Measurements from ENCODE around the gene TSPAN9. TPM values are rescaled to one million over a fixed set of nuclear protein-coding genes. Genes with fewer than 3 reads are reported as not detected.

Gene TSPAN9
- total and polyA plus RNA-seq, 9 of the 15 experiments (the other 6 are each of a cell fraction or from before 2014, with no cell fraction given), result 0.23 to 2.1 (median 0.60) TPM; not detected in 2

DNA sequence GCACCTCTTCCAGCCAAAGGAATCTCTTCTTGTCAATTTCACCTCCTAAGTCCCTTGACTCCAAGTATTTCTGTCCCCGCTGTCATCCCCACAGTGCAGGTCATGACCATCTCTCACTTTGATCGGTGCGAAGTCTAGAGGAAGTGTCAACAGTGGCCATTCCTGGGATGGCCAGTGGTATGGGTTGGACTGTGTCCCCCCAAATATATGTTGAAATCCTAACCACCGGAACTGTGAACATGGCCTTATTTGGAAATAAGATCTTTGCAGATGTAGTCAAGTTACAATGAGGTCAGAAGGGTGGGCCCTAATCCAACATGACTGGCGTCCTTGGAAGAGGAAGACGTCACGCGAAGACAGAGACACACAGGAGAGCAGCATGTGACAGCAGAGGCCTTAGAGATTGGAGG, 257.9 kb downstream of the TSPAN9 start:
- TF ChIP-seq, protein P1, sequence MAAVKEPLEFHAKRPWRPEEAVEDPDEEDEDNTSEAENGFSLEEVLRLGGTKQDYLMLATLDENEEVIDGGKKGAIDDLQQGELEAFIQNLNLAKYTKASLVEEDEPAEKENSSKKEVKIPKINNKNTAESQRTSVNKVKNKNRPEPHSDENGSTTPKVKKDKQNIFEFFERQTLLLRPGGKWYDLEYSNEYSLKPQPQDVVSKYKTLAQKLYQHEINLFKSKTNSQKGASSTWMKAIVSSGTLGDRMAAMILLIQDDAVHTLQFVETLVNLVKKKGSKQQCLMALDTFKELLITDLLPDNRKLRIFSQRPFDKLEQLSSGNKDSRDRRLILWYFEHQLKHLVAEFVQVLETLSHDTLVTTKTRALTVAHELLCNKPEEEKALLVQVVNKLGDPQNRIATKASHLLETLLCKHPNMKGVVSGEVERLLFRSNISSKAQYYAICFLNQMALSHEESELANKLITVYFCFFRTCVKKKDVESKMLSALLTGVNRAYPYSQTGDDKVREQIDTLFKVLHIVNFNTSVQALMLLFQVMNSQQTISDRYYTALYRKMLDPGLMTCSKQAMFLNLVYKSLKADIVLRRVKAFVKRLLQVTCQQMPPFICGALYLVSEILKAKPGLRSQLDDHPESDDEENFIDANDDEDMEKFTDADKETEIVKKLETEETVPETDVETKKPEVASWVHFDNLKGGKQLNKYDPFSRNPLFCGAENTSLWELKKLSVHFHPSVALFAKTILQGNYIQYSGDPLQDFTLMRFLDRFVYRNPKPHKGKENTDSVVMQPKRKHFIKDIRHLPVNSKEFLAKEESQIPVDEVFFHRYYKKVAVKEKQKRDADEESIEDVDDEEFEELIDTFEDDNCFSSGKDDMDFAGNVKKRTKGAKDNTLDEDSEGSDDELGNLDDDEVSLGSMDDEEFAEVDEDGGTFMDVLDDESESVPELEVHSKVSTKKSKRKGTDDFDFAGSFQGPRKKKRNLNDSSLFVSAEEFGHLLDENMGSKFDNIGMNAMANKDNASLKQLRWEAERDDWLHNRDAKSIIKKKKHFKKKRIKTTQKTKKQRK (IDR thresholded peaks at IDR 0.05; ENCODE audit: borderline replicate concordance, low read depth, low read length), result no peak
- TF ChIP-seq ZBTB1 (CRISPR knock-in tag; IDR thresholded peaks at IDR 0.05; ENCODE audit: borderline replicate concordance, low read depth) (no peak), DNMT1 (IDR thresholded peaks at IDR 0.05) (no peak), SUPT5H (IDR thresholded peaks at IDR 0.05) (no peak), ELF1 (tag; IDR thresholded peaks at IDR 0.05) (no peak)
- TF ChIP-seq, protein P2, sequence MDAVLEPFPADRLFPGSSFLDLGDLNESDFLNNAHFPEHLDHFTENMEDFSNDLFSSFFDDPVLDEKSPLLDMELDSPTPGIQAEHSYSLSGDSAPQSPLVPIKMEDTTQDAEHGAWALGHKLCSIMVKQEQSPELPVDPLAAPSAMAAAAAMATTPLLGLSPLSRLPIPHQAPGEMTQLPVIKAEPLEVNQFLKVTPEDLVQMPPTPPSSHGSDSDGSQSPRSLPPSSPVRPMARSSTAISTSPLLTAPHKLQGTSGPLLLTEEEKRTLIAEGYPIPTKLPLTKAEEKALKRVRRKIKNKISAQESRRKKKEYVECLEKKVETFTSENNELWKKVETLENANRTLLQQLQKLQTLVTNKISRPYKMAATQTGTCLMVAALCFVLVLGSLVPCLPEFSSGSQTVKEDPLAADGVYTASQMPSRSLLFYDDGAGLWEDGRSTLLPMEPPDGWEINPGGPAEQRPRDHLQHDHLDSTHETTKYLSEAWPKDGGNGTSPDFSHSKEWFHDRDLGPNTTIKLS (IDR thresholded peaks at IDR 0.05; ENCODE audit: borderline replicate concordance, low read depth), result no peak
- in situ Hi-C loops (cut with MboI), result no loop called here
- ATAC-seq, result no peak

More for the DNA sequence above, 257.9 kb downstream of the TSPAN9 start:
- FAIRE-seq, result no peak
- Histone ChIP-seq H2AFZ (ENCODE audit: low read depth, low read length) (no peak overlapping the region), H3K4me1 (replicated peaks in 1 of 2; ENCODE audit: control insufficient read depth in 2 of 2, insufficient read depth in 2 of 2, low read length in 2 of 2) (no peaks in the 10 kb centered on the region), H3K79me2 (ENCODE audit: control insufficient read depth, insufficient read depth, low read length) (no peaks in the 10 kb centered on the region), H3K4me2 (ENCODE audit: insufficient read depth, low read length) (no peak overlapping the region), H3K27ac (ENCODE audit: extremely low read depth, low read depth, low read length) (no peak overlapping the region), H3K36me3 (ENCODE audit: control insufficient read depth, insufficient read depth, low read length) (no peaks in the 10 kb centered on the region), H3K27me3 (ENCODE audit: control insufficient read depth in 2 of 2, insufficient read depth in 2 of 2, low read length in 2 of 2) (no peaks in the 10 kb centered on the region), H3K9me3 (replicated peaks; ENCODE audit: control insufficient read depth, insufficient read depth, low read depth, low read length) (no peaks in the 10 kb centered on the region), H3K9ac (ENCODE audit: insufficient read depth in 1 of 2, low read depth in 2 of 2, low read length in 2 of 2) (no peak overlapping the region), H3K4me3 (no peak overlapping the region), H3K9me1 (ENCODE audit: control insufficient read depth, insufficient read depth, low read length) (no peaks in the 10 kb centered on the region), H4K20me1 (replicated peaks; ENCODE audit: control insufficient read depth, insufficient read depth, low read length) (no peaks in the 10 kb centered on the region)
- ChIA-PET CTCF (ENCODE audit: low intra/inter-chr PET ratio) (no interaction called here), POLR2A (no interaction called here)
- WGBS (ENCODE audit: insufficient coverage, low coverage, missing lambda C conversion rate), result 3% methylated on average over 6 of the region's 8 CpGs
- no TSS peak for BruUV-seq (replicated peaks)
- intact Hi-C loops (cut with micrococcal nuclease), result no loop called here
- DNase-seq (ENCODE audit: extremely low read depth in 1 of 4, low spot score in 3 of 4), result no peak

Small RNA genes within 50 kb of the gene (small RNA-seq; reads per million reads assigned to genes)
- gene AC005912.1, result 8.0 reads per million, percentile 95 among the genes with 10 or more reads in this experiment
- gene RF00017, result not detected

Other genes with a start within 250 kb of the TSPAN9 start
- not detected in 2 replicates for gene NRIP2, start 242.3 kb upstream of the TSPAN9 start, total RNA-seq (2014; rRNA removed)
- not detected in 2 replicates for gene NRIP2, start 242.3 kb upstream of the TSPAN9 start, total RNA-seq (2014; rRNA removed; fragmentation: Illumina TruSeq; extraction: Trizol)
- not detected in 2 replicates for gene NRIP2, start 242.3 kb upstream of the TSPAN9 start, total RNA-seq (2015; rRNA removed; fragmentation: Illumina TruSeq; extraction: Trizol)
- gene NRIP2, start 242.3 kb upstream of the TSPAN9 start, total RNA-seq (2021), result not detected in 2 replicates
- 0.03 TPM in 1 of 2 replicates, not detected in the other for gene NRIP2, start 242.3 kb upstream of the TSPAN9 start, polyA plus RNA-seq (2011; rRNA removed)
- not detected in 2 replicates for gene NRIP2, start 242.3 kb upstream of the TSPAN9 start, polyA plus RNA-seq (2014; fragmentation: Illumina TruSeq; extraction: Trizol)
- gene NRIP2, start 242.3 kb upstream of the TSPAN9 start, polyA plus RNA-seq (2014; fragmentation: Nextera tagmentation; extraction: Ambion mirVana), result under 1 TPM; 0.07 to 0.10 TPM
- not detected in 2 replicates for gene NRIP2, start 242.3 kb upstream of the TSPAN9 start, polyA plus RNA-seq (2014; rRNA removed)
- not detected in 2 replicates for gene TEX52, start 220.3 kb upstream of the TSPAN9 start, total RNA-seq (2014; rRNA removed)
- not detected in 2 replicates for gene TEX52, start 220.3 kb upstream of the TSPAN9 start, total RNA-seq (2014; rRNA removed; fragmentation: Illumina TruSeq; extraction: Trizol)
- gene TEX52, start 220.3 kb upstream of the TSPAN9 start, total RNA-seq (2015; rRNA removed; fragmentation: Illumina TruSeq; extraction: Trizol), result not detected in 2 replicates
- gene TEX52, start 220.3 kb upstream of the TSPAN9 start, total RNA-seq (2021), result not detected in 2 replicates
- not detected in 2 replicates for gene TEX52, start 220.3 kb upstream of the TSPAN9 start, polyA plus RNA-seq (2011; rRNA removed)
- gene TEX52, start 220.3 kb upstream of the TSPAN9 start, polyA plus RNA-seq (2014; fragmentation: Illumina TruSeq; extraction: Trizol), result not detected in 2 replicates
- not detected for gene TEX52, start 220.3 kb upstream of the TSPAN9 start, polyA plus RNA-seq (2014; fragmentation: Nextera tagmentation; extraction: Ambion mirVana)
- gene TEX52, start 220.3 kb upstream of the TSPAN9 start, polyA plus RNA-seq (2014; rRNA removed), result not detected in 2 replicates
- gene FOXM1, start 200.2 kb upstream of the TSPAN9 start, total RNA-seq (2014; rRNA removed), result 16.8 and 21.5 TPM in 2 replicates
- gene FOXM1, start 200.2 kb upstream of the TSPAN9 start, total RNA-seq (2014; rRNA removed; fragmentation: Illumina TruSeq; extraction: Trizol), result 15.7 and 17.2 TPM in 2 replicates
- 18.1 and 18.6 TPM in 2 replicates for gene FOXM1, start 200.2 kb upstream of the TSPAN9 start, total RNA-seq (2015; rRNA removed; fragmentation: Illumina TruSeq; extraction: Trizol)
- gene FOXM1, start 200.2 kb upstream of the TSPAN9 start, total RNA-seq (2021), result 34.2 and 42.8 TPM in 2 replicates
- 10.5 and 14.1 TPM in 2 replicates for gene FOXM1, start 200.2 kb upstream of the TSPAN9 start, polyA plus RNA-seq (2011; rRNA removed)
- gene FOXM1, start 200.2 kb upstream of the TSPAN9 start, polyA plus RNA-seq (2014; fragmentation: Illumina TruSeq; extraction: Trizol), result 41.7 and 46.9 TPM in 2 replicates
- gene FOXM1, start 200.2 kb upstream of the TSPAN9 start, polyA plus RNA-seq (2014; fragmentation: Nextera tagmentation; extraction: Ambion mirVana), result 1 to 10 TPM; 8.9 to 9.5 TPM
- gene FOXM1, start 200.2 kb upstream of the TSPAN9 start, polyA plus RNA-seq (2014; rRNA removed), result 18.5 and 18.7 TPM in 2 replicates
- 27.0 and 28.2 TPM in 2 replicates for gene RHNO1, start 200.2 kb upstream of the TSPAN9 start, total RNA-seq (2014; rRNA removed)
- gene RHNO1, start 200.2 kb upstream of the TSPAN9 start, total RNA-seq (2014; rRNA removed; fragmentation: Illumina TruSeq; extraction: Trizol), result 28.8 and 33.4 TPM in 2 replicates
- gene RHNO1, start 200.2 kb upstream of the TSPAN9 start, total RNA-seq (2015; rRNA removed; fragmentation: Illumina TruSeq; extraction: Trizol), result 29.1 and 29.6 TPM in 2 replicates
- gene RHNO1, start 200.2 kb upstream of the TSPAN9 start, total RNA-seq (2021), result 21.8 and 25.2 TPM in 2 replicates
- 53.9 and 62.7 TPM in 2 replicates for gene RHNO1, start 200.2 kb upstream of the TSPAN9 start, polyA plus RNA-seq (2011; rRNA removed)
- gene RHNO1, start 200.2 kb upstream of the TSPAN9 start, polyA plus RNA-seq (2014; fragmentation: Illumina TruSeq; extraction: Trizol), result 40.3 and 45.4 TPM in 2 replicates
- 10 to 100 TPM; 20.8 to 30.7 TPM for gene RHNO1, start 200.2 kb upstream of the TSPAN9 start, polyA plus RNA-seq (2014; fragmentation: Nextera tagmentation; extraction: Ambion mirVana)
- gene RHNO1, start 200.2 kb upstream of the TSPAN9 start, polyA plus RNA-seq (2014; rRNA removed), result 27.3 and 29.5 TPM in 2 replicates
- gene TULP3, start 186.5 kb upstream of the TSPAN9 start, total RNA-seq (2014; rRNA removed), result 6.0 and 6.9 TPM in 2 replicates
- 6.3 and 7.3 TPM in 2 replicates for gene TULP3, start 186.5 kb upstream of the TSPAN9 start, total RNA-seq (2014; rRNA removed; fragmentation: Illumina TruSeq; extraction: Trizol)
- 6.9 and 7.1 TPM in 2 replicates for gene TULP3, start 186.5 kb upstream of the TSPAN9 start, total RNA-seq (2015; rRNA removed; fragmentation: Illumina TruSeq; extraction: Trizol)
- 6.7 and 7.4 TPM in 2 replicates for gene TULP3, start 186.5 kb upstream of the TSPAN9 start, total RNA-seq (2021)
- gene TULP3, start 186.5 kb upstream of the TSPAN9 start, polyA plus RNA-seq (2011; rRNA removed), result 10.9 and 13.5 TPM in 2 replicates
- gene TULP3, start 186.5 kb upstream of the TSPAN9 start, polyA plus RNA-seq (2014; fragmentation: Illumina TruSeq; extraction: Trizol), result 9.8 and 13.3 TPM in 2 replicates
- 1 to 10 TPM; 3.6 to 8.8 TPM for gene TULP3, start 186.5 kb upstream of the TSPAN9 start, polyA plus RNA-seq (2014; fragmentation: Nextera tagmentation; extraction: Ambion mirVana)
- 6.7 and 7.3 TPM in 2 replicates for gene TULP3, start 186.5 kb upstream of the TSPAN9 start, polyA plus RNA-seq (2014; rRNA removed)
- 23.9 and 27.2 TPM in 2 replicates for gene TEAD4, start 118.0 kb upstream of the TSPAN9 start, total RNA-seq (2014; rRNA removed)
- gene TEAD4, start 118.0 kb upstream of the TSPAN9 start, total RNA-seq (2014; rRNA removed; fragmentation: Illumina TruSeq; extraction: Trizol), result 13.4 and 15.7 TPM in 2 replicates
- gene TEAD4, start 118.0 kb upstream of the TSPAN9 start, total RNA-seq (2015; rRNA removed; fragmentation: Illumina TruSeq; extraction: Trizol), result 15.1 and 16.1 TPM in 2 replicates
- 38.6 and 40.0 TPM in 2 replicates for gene TEAD4, start 118.0 kb upstream of the TSPAN9 start, total RNA-seq (2021)
- gene TEAD4, start 118.0 kb upstream of the TSPAN9 start, polyA plus RNA-seq (2011; rRNA removed), result 17.0 and 21.3 TPM in 2 replicates
- gene TEAD4, start 118.0 kb upstream of the TSPAN9 start, polyA plus RNA-seq (2014; fragmentation: Illumina TruSeq; extraction: Trizol), result 23.7 and 30.8 TPM in 2 replicates
- gene TEAD4, start 118.0 kb upstream of the TSPAN9 start, polyA plus RNA-seq (2014; fragmentation: Nextera tagmentation; extraction: Ambion mirVana), result 1 to 10 TPM in 1 of 2 experiments, under 1 TPM in 1; 0.82 to 1.3 TPM
- gene TEAD4, start 118.0 kb upstream of the TSPAN9 start, polyA plus RNA-seq (2014; rRNA removed), result 29.6 and 31.8 TPM in 2 replicates

All from K562 (cell line).